Karpas-422 (cell line): Measurements from ENCODE around the gene SPATA33. TPM values are rescaled to one million over a fixed set of nuclear protein-coding genes. Genes with fewer than 3 reads are reported as not detected.

Experiments
- DNase-seq: peaks from one replicate; pipeline ENCODE4 v3.0.0-alpha.2; 2015
- H2AFZ ChIP-seq: fragments of 200-600 bp; sonication (generic); 2 replicates; pipeline ENCODE4 v1.6.1; 2014; ENCODE audit warnings: antibody characterized with exemption, low read length, mixed read lengths
- H3K27ac ChIP-seq: fragments of 200-600 bp; sonication (generic); 2 replicates; pipeline ENCODE4 v1.5.1; 2014; ENCODE audit warnings: mild to moderate bottlenecking, low read length, moderate library complexity
- H3K27me3 ChIP-seq: fragments of 200-600 bp; sonication (generic); 2 replicates; pipeline ENCODE4 v1.6.1; 2014; ENCODE audit warnings: low read length, mixed read lengths
- H3K36me3 ChIP-seq: fragments of 200-600 bp; sonication (generic); 2 replicates; pipeline ENCODE4 v1.6.1; 2014; ENCODE audit warnings: low read length, mixed read lengths; ENCODE audit not compliant: insufficient read depth
- H3K4me1 ChIP-seq: fragments of 200-600 bp; sonication (generic); 2 replicates; pipeline ENCODE4 v1.6.1; 2014; ENCODE audit warnings: mild to moderate bottlenecking, low read length, mixed read lengths
- H3K4me2 ChIP-seq: fragments of 200-600 bp; sonication (generic); 2 replicates; pipeline ENCODE4 v1.6.1; 2014; ENCODE audit warnings: low read length, low read depth, mild to moderate bottlenecking; ENCODE audit not compliant: poor library complexity, severe bottlenecking
- H3K4me3 ChIP-seq: fragments of 200-600 bp; sonication (generic); 2 replicates; pipeline ENCODE4 v1.5.1; 2014; ENCODE audit warnings: mild to moderate bottlenecking, antibody characterized with exemption, low read length, mixed read lengths
- H3K79me2 ChIP-seq: fragments of 200-600 bp; sonication (generic); 2 replicates; pipeline ENCODE4 v1.6.1; 2014; ENCODE audit warnings: mild to moderate bottlenecking, low read length, mixed read lengths
- H3K9ac ChIP-seq: fragments of 200-600 bp; sonication (generic); 2 replicates; pipeline ENCODE4 v1.6.0; 2014; ENCODE audit warnings: low read length
- H3K9me2 ChIP-seq: fragments of 200-600 bp; sonication (generic), shearing (Covaris generic); replicated peaks from 2 replicates; pipeline ENCODE4 v1.6.0; 2014; ENCODE audit warnings: mild to moderate bottlenecking, low read length, moderate library complexity; ENCODE audit not compliant: insufficient read depth
- H3K9me3 ChIP-seq: fragments of 300-700, 200-600 bp; sonication (generic); 2 replicates; pipeline ENCODE4 v1.6.1; 2014; ENCODE audit warnings: low read length, mixed read lengths
- H4K20me1 ChIP-seq: fragments of 200-600 bp; sonication (generic); 2 replicates; pipeline ENCODE4 v1.6.1; 2014; ENCODE audit warnings: mild to moderate bottlenecking, antibody characterized with exemption, low read length, low read depth; ENCODE audit not compliant: insufficient read depth
- total RNA-seq: library from RNA; depleted of rRNA; stranded (reverse); fragments of >200 nt; shearing (Covaris generic); gene quantifications from 2 replicates; pipeline ENCODE4 v1.2.3, GENCODE V29; 2014; ENCODE audit warnings: low replicate concordance

SPATA33 gene
- total RNA-seq, 1 experiment from 2014 or later, result 5.1 TPM

- H3K9ac ChIP-seq, result peak within 1 kb of the TSS; percentile 83
- peak within 1 kb of the TSS; percentile 80 for H2AFZ ChIP-seq
- H3K27me3 ChIP-seq, result no peaks in the 10 kb centered on the region
- peak within 1 kb of the TSS; percentile 75 for H3K4me3 ChIP-seq
- DNase-seq, result peak; percentile 99
- peak within 1 kb of the TSS; percentile 96 for H3K4me2 ChIP-seq
- H3K9me3 ChIP-seq, result no peaks in the 10 kb centered on the region
- no peaks in the 10 kb centered on the region for H3K9me2 ChIP-seq
- peak within 1 kb of the TSS; percentile 68 for H3K27ac ChIP-seq
- no peaks in the 10 kb centered on the region for H3K36me3 ChIP-seq
- peaks cover 26% of the 10 kb centered on the region for H3K4me1 ChIP-seq
- no peaks in the 10 kb centered on the region for H3K79me2 ChIP-seq
- peaks cover 6% of the 10 kb centered on the region; the same call in 1 of the 2 replicates for H4K20me1 ChIP-seq
Observed at GRCh38 chr16:89701425-89702406, 44.1 kb downstream of the SPATA33 start, which contains the start of gene SPATA2L. SPATA2L (minus strand) TSS chr16:89701705; CDS start chr16:89701232, 473 bp downstream.

- Histone ChIP-seq H3K4me1 (peaks cover 26% of the 10 kb centered on the region), H3K4me3 (no peak overlapping the region), H3K4me2 (no peak overlapping the region), H3K27me3 (no peaks in the 10 kb centered on the region), H2AFZ (no peak overlapping the region), H3K9ac (no peak overlapping the region), H3K27ac (no peak overlapping the region), H3K36me3 (no peaks in the 10 kb centered on the region), H3K79me2 (no peaks in the 10 kb centered on the region), H4K20me1 (peaks cover 6% of the 10 kb centered on the region; the same call in 1 of the 2 replicates), H3K9me2 (no peaks in the 10 kb centered on the region), H3K9me3 (no peaks in the 10 kb centered on the region)
- DNase-seq, result no peak
Observed at GRCh38 chr16:89704281-89704680, 46.6 kb downstream of the SPATA33 start.

- Histone ChIP-seq H3K9me3 (no peaks in the 10 kb centered on the region), H3K4me3 (no peak overlapping the region), H3K9ac (no peak overlapping the region), H3K9me2 (no peaks in the 10 kb centered on the region), H3K4me2 (no peak overlapping the region), H2AFZ (no peak overlapping the region), H3K79me2 (no peaks in the 10 kb centered on the region), H3K4me1 (peaks cover 21% of the 10 kb centered on the region), H3K27ac (no peak overlapping the region), H3K27me3 (no peaks in the 10 kb centered on the region), H4K20me1 (peaks cover 6% of the 10 kb centered on the region; the same call in 1 of the 2 replicates), H3K36me3 (no peaks in the 10 kb centered on the region)
- no peak for DNase-seq
Observed at GRCh38 chr16:89705006-89705405, 47.4 kb downstream of the SPATA33 start.

- H3K27ac ChIP-seq, result no peak overlapping the region
- peaks cover under 1% of the 10 kb centered on the region; the same call in 1 of the 2 replicates for H3K79me2 ChIP-seq
- no peaks in the 10 kb centered on the region for H3K36me3 ChIP-seq
- no peak overlapping the region; the same call in 1 of the 2 replicates for H2AFZ ChIP-seq
- H3K9me2 ChIP-seq, result no peaks in the 10 kb centered on the region
- DNase-seq, result no peak
- H3K4me3 ChIP-seq, result peak overlapping the region; percentile 66
- peaks cover 10% of the 10 kb centered on the region for H3K4me1 ChIP-seq
- H4K20me1 ChIP-seq, result no peaks in the 10 kb centered on the region
- peak overlapping the region; percentile 69 for H3K4me2 ChIP-seq
- H3K9ac ChIP-seq, result peak overlapping the region; percentile 65
- H3K27me3 ChIP-seq, result no peaks in the 10 kb centered on the region
- H3K9me3 ChIP-seq, result no peaks in the 10 kb centered on the region
Observed at GRCh38 chr16:89706518-89707260, 49.1 kb downstream of the SPATA33 start.

GRCh38 chr16:89707695-89708094, 50.1 kb downstream of the SPATA33 start:
- Histone ChIP-seq H3K9me2 (no peaks in the 10 kb centered on the region), H3K27me3 (no peaks in the 10 kb centered on the region), H3K4me1 (peaks cover 6% of the 10 kb centered on the region), H3K27ac (no peak overlapping the region), H3K9me3 (no peaks in the 10 kb centered on the region), H3K4me3 (no peak overlapping the region), H3K36me3 (no peaks in the 10 kb centered on the region), H3K9ac (no peak overlapping the region), H3K79me2 (peaks cover 10% of the 10 kb centered on the region), H2AFZ (no peak overlapping the region), H4K20me1 (no peaks in the 10 kb centered on the region), H3K4me2 (no peak overlapping the region)
- no peak for DNase-seq

- peaks cover 11% of the 10 kb centered on the region for H3K4me1 ChIP-seq
- peaks cover 17% of the 10 kb centered on the region for H3K79me2 ChIP-seq
- H3K4me3 ChIP-seq, result no peak overlapping the region
- no peak overlapping the region for H3K9ac ChIP-seq
- H3K27me3 ChIP-seq, result no peaks in the 10 kb centered on the region
- no peak for DNase-seq
- H3K36me3 ChIP-seq, result peaks cover 2% of the 10 kb centered on the region; the same call in 1 of the 2 replicates
- no peaks in the 10 kb centered on the region for H4K20me1 ChIP-seq
- no peak overlapping the region for H2AFZ ChIP-seq
- no peak overlapping the region for H3K27ac ChIP-seq
- no peak overlapping the region for H3K4me2 ChIP-seq
- H3K9me2 ChIP-seq, result no peaks in the 10 kb centered on the region
- no peaks in the 10 kb centered on the region for H3K9me3 ChIP-seq
Observed at GRCh38 chr16:89708481-89708931, 50.9 kb downstream of the SPATA33 start.

GRCh38 chr16:89709166-89709565, 51.5 kb downstream of the SPATA33 start:
- Histone ChIP-seq H3K27ac (no peak overlapping the region), H3K27me3 (no peaks in the 10 kb centered on the region), H3K9me2 (no peaks in the 10 kb centered on the region), H3K9me3 (no peaks in the 10 kb centered on the region), H4K20me1 (no peaks in the 10 kb centered on the region), H3K9ac (no peak overlapping the region), H3K36me3 (peaks cover 6% of the 10 kb centered on the region; the same call in 1 of the 2 replicates), H3K4me2 (no peak overlapping the region), H3K4me1 (peaks cover 11% of the 10 kb centered on the region), H3K4me3 (no peak overlapping the region), H2AFZ (no peak overlapping the region), H3K79me2 (peaks cover 20% of the 10 kb centered on the region)
- DNase-seq, result no peak
